Spleen (tissue), 7 donors: ENCODE measurements around the gene SYNPR.

Experiments used
- CTCF ChIP-seq, 11 experiments: fragments of 200-600 bp in 7 of 11; fragments of 450-650 bp in 4 of 11; sonication (generic) in 4 of 11; IDR thresholded peaks in 8 of 11; conservative IDR thresholded peaks in 3 of 11; 1 replicate in 7 of 11; 2 replicates in 4 of 11; pipeline versions ENCODE4 v1.4.0 to v1.8.0; 2016 to 2021; ENCODE audit warnings: antibody characterized with exemption in 11 of 11, inconsistent platforms in 4 of 11, mild to moderate bottlenecking in 1 of 11
- POLR2A ChIP-seq, 3 donors: fragments of 450-650 bp; IDR thresholded peaks; one replicate each; pipeline ENCODE4 v1.5.1; 2017; ENCODE audit warnings: antibody characterized with exemption in 3 of 3, mild to moderate bottlenecking in 1 of 3
- donor health status: DM: no; HTN: no; CAD: no; lungs with moderate emphysema.
- donor health status: DM: no; HTN: no; CAD: no.
- donor health status: DM: no; HTN: no; CAD: no.

- TF ChIP-seq POLR2A (IDR thresholded peaks at IDR 0.05) (no peak), CTCF (IDR thresholded peaks at IDR 0.05 in 8 of 11, conservative IDR thresholded peaks at IDR 0.05 in 3 of 11) (no peak)
Measured at GRCh38 chr3:63323766-63324165, 45.7 kb downstream of the SYNPR start.
